Superior temporal gyrus (tissue), 1 donor: ENCODE results near the gene ADAMTS2.

Experiments used
- DNase-seq: peaks from one replicate; pipeline ENCODE4 v3.0.0-alpha.2; 2016; ENCODE audit errors: extremely low spot score

The ADAMTS2 gene

DNA sequence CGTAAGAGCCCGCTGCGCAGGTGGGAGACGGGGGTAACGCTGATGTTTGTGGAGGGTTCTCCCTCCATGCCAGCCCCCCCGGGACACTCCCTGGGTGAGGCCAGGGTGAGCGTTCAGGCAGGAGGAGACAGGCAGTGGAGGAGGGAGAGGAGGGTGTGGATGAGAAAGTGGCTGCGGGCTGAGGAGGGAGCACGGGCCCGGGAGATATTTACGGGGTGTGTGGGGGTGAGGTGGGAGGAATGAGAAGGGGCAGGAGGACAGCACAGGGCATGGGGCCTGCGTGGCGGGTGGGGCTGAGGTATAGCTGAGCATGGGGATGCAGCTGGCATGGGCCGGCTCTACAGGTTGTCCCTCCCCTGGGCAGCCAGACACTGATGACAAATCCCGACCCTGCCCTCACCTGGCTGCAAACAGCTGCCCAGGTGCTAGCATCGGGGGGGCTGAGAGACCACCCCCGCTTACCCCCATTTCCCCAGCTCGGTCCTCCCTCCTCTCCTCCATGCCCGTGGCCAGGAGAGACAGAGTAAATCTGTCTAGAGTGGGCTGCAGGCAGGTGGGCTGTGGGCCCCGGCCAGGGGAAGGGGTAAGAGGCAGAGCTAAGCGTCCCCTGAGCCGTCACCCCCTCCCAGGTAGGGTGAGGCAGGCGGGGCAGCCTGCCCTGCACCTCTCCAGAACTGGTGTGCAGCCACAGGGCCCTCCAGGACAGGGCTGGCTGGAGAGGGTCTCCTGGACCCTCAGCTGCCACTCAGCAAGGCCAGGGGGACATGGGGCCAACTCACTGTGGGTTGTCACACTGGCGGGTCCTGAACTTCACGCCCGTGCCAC, 205.9 kb downstream of the ADAMTS2 start:
- no peak for DNase-seq

GRCh38 chr5:179138568-179138925, 206.7 kb downstream of the ADAMTS2 start:
- DNase-seq: no peak

DNA sequence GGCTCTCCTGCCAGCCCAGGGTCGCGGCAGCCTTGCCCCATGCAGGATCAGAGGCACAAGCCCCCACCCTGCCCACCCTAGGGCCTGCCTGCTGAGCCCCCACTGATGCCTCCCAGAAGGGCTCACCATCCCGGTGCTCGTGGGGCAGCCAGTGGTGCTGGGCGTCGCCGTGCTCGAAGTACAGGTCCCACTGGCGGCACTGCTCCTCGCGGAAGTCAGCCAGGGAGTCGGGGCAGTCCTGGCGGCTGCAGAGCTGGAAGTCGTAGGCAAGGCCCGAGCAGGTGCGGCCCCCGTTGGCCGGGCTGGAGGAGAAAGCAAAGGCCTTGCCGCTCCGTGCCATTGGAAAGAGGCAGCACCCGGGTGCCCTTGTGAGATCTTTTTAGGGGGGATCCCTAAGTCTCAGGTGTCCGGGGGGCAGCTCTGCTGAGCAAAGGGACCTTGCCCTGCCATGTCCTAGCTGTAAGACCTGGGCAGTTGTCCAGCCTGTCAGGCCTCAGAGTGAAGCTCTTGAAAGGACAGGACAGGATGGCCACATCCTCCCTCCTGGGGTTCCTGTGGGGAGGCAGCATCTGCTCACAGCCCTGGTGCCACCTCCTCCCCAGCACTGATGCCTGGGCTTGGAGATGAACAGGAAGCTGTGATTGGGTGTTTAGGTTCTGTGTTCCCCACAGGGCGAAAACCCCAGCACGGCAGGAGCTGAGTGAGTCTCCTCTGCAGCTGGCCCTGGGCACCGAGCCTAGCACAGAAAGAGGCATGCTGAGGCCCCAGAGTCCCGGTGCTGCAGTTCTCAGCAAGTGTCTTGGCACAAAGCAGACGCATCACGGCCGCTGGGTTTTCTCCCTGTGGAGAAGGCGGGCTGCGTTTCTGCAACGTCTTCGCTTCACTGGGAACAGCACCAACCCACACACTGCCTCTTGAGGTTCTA, 207.4 kb downstream of the ADAMTS2 start:
- no peak for DNase-seq

GRCh38 chr5:179137016-179137642, 208.1 kb downstream of the ADAMTS2 start:
- DNase-seq: no peak

GRCh38 chr5:179135441-179136215, 209.6 kb downstream of the ADAMTS2 start:
- DNase-seq: no peak

- DNase-seq: no peak
These were observed 210.3 kb downstream of the ADAMTS2 start for GRCh38 chr5:179135006-179135405.

DNA sequence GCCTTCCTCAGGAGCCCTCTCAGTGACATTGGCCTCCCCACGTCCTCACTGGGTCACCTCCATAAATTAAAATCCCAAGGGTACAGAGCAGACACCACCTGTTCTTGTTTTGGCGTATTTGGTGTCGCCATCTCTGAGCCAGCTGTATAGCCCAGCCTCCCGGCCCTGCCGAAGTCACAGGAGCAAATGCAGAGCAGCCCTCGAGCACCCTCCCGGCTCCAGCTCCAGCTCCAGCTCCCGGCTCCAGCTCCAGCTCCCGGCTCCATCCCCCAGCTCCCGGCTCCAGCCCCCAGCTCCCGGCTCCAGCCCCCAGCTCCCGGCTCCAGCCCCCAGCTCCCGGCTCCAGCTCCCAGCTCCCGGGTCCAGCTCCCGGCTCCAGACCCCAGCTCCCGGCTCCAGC, 210.8 kb downstream of the ADAMTS2 start:
- DNase-seq: no peak

- DNase-seq: no peak
These were observed 212.5 kb downstream of the ADAMTS2 start for GRCh38 chr5:179132586-179133355.

DNA sequence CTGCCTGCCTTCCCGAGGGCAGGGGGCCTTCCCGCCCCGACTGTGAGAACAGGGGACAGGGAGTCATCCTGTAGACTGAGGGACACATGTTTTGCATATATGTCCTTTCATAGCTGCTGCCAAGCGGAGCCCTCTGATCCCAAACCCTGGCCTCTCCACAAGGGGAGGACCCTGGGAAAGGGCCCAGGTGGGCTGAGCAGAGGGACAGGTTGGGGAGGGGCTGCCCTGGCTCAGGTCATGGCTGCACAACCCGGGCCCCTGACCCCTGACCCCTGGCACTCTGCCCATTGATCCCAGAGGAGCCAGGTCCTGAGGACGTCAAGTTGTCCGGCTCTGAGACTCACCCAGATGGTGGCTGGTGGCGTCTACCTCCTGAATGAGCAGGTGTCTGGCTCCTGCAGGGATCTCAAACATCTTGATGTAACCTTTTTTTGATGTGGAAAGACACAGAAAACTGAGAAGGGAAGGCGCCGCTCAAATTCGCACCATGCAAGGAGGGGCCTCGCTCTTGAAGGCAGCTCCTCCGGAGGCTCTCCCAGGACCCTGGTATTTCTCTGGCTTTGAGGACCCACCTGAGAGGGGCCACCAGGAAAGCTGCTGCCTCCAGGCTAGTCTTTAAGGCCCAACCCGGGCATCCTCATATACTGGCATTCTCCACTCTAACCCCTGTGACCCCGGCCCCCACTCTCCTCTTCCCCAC, 213.2 kb downstream of the ADAMTS2 start:
- no peak for DNase-seq

GRCh38 chr5:179131321-179131835, 213.9 kb downstream of the ADAMTS2 start:
- DNase-seq: no peak

DNA sequence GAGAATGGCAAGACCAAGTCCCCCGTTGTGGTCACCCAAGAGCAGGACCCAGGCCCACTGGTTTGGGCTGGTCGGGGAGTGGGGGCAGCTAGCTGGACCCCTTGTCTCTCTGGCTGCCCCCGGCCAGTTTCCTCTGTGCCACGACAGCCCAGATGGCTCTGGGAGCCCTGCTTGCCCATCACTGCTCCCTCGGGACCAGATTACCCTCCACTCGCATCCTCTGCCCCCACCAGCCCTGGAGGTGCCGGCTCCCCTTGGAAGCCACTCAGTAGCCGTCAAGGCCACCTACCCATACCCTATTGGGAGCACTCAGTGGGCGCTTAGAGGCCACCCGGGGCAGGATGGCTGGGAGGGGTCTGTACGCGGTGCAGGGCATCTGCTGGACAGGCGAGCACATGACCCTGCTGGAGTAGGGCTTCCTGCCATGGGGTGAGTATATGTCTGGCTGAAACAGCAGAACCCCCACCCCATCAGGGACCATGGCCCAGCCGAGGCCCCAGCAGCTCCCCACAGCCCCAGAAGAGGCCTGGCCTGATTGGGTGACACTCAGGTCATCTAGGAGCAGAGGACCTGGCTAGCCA, 215.1 kb downstream of the ADAMTS2 start:
- DNase-seq: no peak

DNA sequence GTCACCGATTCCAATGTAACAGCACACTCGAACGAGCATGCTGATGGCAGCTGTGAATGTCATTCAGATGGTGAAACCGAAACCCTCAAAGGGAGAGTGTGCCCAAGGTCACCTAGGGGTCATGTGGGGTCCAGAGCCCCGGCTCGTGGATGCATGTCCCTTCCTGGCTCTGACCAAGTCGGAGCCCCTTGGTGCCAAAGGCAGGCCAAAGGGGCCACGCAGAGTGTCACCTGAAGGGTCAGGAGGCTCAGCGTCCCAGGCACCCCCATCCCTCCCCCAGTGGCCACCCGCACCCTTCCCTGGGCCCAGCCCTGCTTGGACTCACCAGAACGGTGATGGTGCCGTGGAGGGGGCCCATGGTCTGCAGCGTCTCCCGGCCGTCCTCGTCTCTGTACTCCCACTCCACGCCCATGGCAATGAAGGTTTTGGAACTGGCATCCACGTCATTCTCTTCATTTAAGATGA, 215.6 kb downstream of the ADAMTS2 start:
- DNase-seq: no peak

DNA sequence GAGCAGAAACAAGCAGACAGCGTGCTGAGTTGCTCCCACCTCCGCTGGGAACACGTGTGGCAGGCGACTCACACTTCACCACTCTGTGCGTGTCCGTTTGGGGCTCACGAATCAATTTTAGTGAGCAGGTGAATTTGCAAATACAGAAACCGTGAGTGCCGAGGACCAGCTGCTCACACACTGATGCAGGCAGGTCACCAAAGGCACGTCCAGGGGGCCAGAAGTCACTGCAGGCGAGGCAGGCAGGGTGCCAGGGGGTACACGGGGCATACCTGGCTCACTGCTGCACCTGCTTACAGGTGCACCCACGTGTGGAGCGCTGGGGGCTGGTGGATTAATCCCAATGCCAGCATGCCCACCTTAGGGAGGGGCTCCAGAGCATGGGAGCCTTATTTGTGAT, 216.3 kb downstream of the ADAMTS2 start:
- no peak for DNase-seq

GRCh38 chr5:179128041-179128365, 217.3 kb downstream of the ADAMTS2 start:
- no peak for DNase-seq

DNA sequence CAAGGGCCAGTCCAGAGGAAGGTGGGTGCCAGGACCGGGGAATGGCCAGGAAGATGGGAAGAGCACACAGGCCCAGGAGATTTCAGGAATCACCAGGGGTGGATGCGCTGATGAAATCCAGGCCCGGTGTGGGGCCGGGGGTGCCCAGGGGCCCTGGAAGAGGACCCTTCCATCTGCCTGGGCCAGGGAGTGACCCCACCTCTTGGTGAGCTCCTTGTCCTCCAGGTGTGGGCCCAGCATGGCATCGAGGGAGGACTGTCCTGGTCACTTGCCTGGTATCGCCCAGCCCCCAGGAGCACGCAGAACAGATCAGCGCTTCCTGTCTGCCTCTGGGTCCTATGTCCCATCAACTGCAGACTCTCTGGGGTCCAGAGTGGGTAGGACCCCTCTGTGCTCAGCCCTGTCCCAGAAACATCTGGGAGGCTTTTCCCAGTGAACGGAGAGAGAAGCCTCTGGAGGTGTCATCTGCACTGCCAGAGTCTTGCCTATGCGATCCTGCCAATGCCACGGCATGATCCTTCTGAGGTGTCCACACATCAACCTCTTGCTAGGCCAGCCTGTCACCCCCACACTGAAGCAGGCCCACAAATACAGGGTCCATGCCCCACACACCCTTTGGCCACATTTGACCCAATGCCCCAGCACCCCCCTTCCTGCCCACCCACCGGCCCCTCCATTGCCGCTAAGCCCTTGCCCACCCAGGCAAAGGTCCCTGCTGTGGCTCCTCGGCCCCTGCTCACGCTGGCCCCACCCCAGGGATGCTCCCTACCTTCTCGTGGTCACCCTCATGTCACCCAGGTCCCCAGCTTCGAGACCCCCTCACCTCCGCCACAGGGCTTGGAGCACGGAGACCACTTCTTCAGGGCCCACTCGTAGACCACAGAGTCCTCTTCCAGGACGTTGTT, 217.9 kb downstream of the ADAMTS2 start:
- no peak for DNase-seq

DNA sequence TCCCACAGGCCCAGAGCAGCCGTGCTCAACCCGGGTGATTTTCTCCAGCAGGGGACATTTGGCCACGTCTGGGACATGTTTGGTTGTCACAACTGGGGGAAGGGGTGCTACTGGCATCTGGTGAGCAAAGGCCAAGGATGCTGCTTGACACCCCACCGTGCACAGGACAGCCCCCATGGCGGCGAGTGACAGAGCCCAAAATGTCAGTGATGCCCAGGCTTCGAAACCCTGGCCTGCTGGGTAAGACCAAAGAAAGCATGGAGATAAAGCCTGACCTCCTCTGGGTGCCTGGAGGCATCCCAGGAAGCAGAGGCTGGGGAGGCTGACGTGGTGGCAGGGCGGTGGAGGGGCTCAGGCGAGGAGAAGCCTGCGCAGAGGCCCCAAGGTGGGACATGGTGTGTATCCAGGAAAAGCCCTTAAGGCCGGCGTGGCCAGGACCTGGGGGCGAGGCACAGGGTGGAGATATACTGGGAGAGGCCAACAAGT, 218.7 kb downstream of the ADAMTS2 start:
- DNase-seq: no peak

DNA sequence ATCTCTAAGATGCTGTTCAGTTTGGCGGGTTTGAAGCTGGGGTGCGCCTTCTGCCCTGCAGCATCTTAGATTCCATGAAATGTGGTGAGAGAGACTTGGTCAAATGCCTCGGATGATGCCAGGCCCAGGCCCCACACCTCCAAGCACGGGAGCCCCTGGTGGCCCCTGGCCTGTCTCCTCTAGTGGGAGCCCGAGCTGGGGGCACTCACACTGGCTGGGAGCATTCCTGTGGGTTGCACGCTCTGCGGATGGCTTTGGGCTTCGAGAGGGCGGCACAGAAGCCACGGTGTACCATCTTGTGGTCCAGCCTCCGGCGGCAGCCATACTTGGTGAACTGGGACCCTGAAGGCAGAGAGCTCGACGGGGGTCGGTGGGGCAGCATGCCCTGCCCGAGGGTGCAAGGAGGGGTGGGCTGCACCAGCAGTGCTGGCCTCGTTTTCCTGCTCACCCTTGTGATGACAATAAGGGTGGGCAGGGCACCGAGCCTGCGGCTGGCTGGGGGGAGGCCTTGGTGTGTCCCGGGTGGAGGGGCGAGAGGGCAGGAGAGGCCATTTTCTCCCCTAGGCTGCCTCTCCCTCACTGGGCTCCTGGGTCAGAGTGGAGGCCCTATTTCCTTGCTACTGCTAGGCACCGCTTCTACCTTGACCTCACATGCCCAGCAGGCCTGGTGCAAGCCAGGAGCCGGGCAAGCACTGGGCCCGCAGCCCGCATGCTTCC, 219.3 kb downstream of the ADAMTS2 start:
- no peak for DNase-seq
